HepG2 (cell line): ENCODE measurements around the gene TCF19. TPM values are rescaled to one million over a fixed set of nuclear protein-coding genes. Genes with fewer than 3 reads are reported as not detected.
A peak's percentile ranks its signal among the peaks of the same experiment; 100 is the strongest.

ENCODE experiments used
- ATAC-seq: fragments of 200-7000 bp; cut with Tn5 transposase; 3 replicates; pipeline ENCODE4 v1.9.1; 2020; ENCODE audit warnings: mild to moderate bottlenecking, moderate library complexity
- BruUV-seq: library from RNA; stranded (reverse); fragments of 400-500 nt; replicated peaks from 2 replicates; lab custom pipeline; 2021; lab: Mats Ljungman, UMichigan
- CTCF ChIA-PET: fragments of 300-600 bp; formaldehyde crosslinking; extraction: SDS; loops from one replicate; lab custom pipeline; 2021; ENCODE audit warnings: low total read pairs, inconsistent platforms, low intra/inter-chr PET ratio; lab: Yijun Ruan, JAX
- POLR2A ChIA-PET: fragments of 350-600 bp; sonication (Branson Sonifier 250); formaldehyde crosslinking; loops from one replicate; lab custom pipeline; 2020; ENCODE audit warnings: antibody characterized with exemption, inconsistent platforms; lab: Yijun Ruan, JAX
- DNase-seq: peaks from one replicate; pipeline ENCODE4 v3.0.0-alpha.2; 2015; ENCODE audit warnings: low spot score
- FAIRE-seq: peaks from 3 replicates; lab custom pipeline; 2011; peaks lifted over from hg19 to GRCh38; lab: Jason Lieb, UNC
- H2AFZ ChIP-seq: one replicate; pipeline ENCODE4 v1.6.1; 2011; ENCODE audit warnings: low read length, inconsistent platforms
- H3K27ac ChIP-seq: fragments of 300-600 bp; 3 replicates; pipeline ENCODE4 v1.8.0; 2011; ENCODE audit warnings: mixed run types, mild to moderate bottlenecking, mixed read lengths, low read length, inconsistent platforms; ENCODE audit not compliant: insufficient read depth; ENCODE audit errors: extremely low read length
- H3K27me3 ChIP-seq, 2 experiments: fragments of 200-600 bp in 1 of 2; 2 replicates in 1 of 2; 3 replicates in 1 of 2; pipeline versions ENCODE4 v1.6.0 to v1.8.0; 2011; ENCODE audit warnings: low read length in 2 of 2, mild to moderate bottlenecking in 2 of 2, moderate library complexity in 2 of 2, inconsistent platforms in 1 of 2; ENCODE audit not compliant: insufficient read depth in 2 of 2, control insufficient read depth in 1 of 2
- H3K36me3 ChIP-seq, 2 experiments: fragments of 200-600 bp in 1 of 2; replicated peaks in 1 of 2; 2 replicates in 1 of 2; 3 replicates in 1 of 2; pipeline versions ENCODE4 v1.5.1 to v1.8.0; 2011; ENCODE audit warnings: low read length in 2 of 2, inconsistent platforms in 1 of 2; ENCODE audit not compliant: insufficient read depth in 2 of 2, control insufficient read depth in 1 of 2
- H3K4me1 ChIP-seq: 2 replicates; pipeline ENCODE4 v1.5.1; 2012; ENCODE audit warnings: low read length, inconsistent platforms; ENCODE audit not compliant: insufficient read depth
- H3K4me2 ChIP-seq: 2 replicates; pipeline ENCODE4 v1.6.0; 2011; ENCODE audit warnings: low read depth, low read length, inconsistent platforms
- H3K4me3 ChIP-seq, 3 experiments: fragments of 200-600 bp in 1 of 3; sonication (generic), shearing (Covaris generic) in 1 of 3; replicated peaks in 1 of 3; 2 replicates each; pipeline ENCODE4 v1.5.1; 2011 to 2016; ENCODE audit warnings: low read length in 3 of 3, inconsistent platforms in 2 of 3, low read depth in 2 of 3, mild to moderate bottlenecking in 2 of 3, control low read depth in 1 of 3, mixed read lengths in 1 of 3; ENCODE audit not compliant: insufficient read depth in 1 of 3
- H3K79me2 ChIP-seq: one replicate; pipeline ENCODE4 v1.6.1; 2011; ENCODE audit warnings: low read length, inconsistent platforms; ENCODE audit not compliant: insufficient read depth
- H3K9ac ChIP-seq: 2 replicates; pipeline ENCODE4 v1.6.0; 2011; ENCODE audit warnings: mild to moderate bottlenecking, low read depth, low read length, inconsistent platforms; ENCODE audit not compliant: insufficient read depth
- H3K9me3 ChIP-seq: 2 replicates; pipeline ENCODE4 v1.5.1; 2012; ENCODE audit warnings: mild to moderate bottlenecking, low read length
- H4K20me1 ChIP-seq: 2 replicates; pipeline ENCODE4 v1.6.0; 2011; ENCODE audit warnings: inconsistent platforms, mild to moderate bottlenecking, low read length, moderate library complexity; ENCODE audit not compliant: insufficient read depth
- CAMTA2 ChIP-seq: sonication (generic); formaldehyde crosslinking; IDR thresholded peaks from 2 replicates; pipeline ENCODE4 v1.4.0; 2020; ENCODE audit warnings: mild to moderate bottlenecking, missing genetic modification reagents, borderline replicate concordance
- HES4 ChIP-seq: sonication (generic); formaldehyde crosslinking; IDR thresholded peaks from 2 replicates; pipeline ENCODE4 v1.9.0; 2021; ENCODE audit warnings: mild to moderate bottlenecking, missing genetic modification reagents, borderline replicate concordance
- HNRNPUL1 ChIP-seq: fragments of 200-400 bp; formaldehyde crosslinking; IDR thresholded peaks from 2 replicates; pipeline ENCODE4 v1.6.1; 2017; ENCODE audit warnings: low read depth, mild to moderate bottlenecking, low read length, moderate library complexity
- KDM5A ChIP-seq: fragments of 200-600 bp; sonication (generic); IDR thresholded peaks from 2 replicates; pipeline ENCODE4 v1.7.0; 2018; ENCODE audit warnings: antibody characterized with exemption, mild to moderate bottlenecking, low read length, borderline replicate concordance
- PRDM10 ChIP-seq: sonication (generic); formaldehyde crosslinking; IDR thresholded peaks from 2 replicates; pipeline ENCODE4 v1.4.0; 2020; ENCODE audit warnings: low read depth, missing genetic modification reagents
- SKIL ChIP-seq: sonication (generic); formaldehyde crosslinking; IDR thresholded peaks from 2 replicates; pipeline ENCODE4 v1.8.0; 2022; ENCODE audit warnings: missing genetic modification reagents, mild to moderate bottlenecking, moderate library complexity, borderline replicate concordance
- ZNF12 ChIP-seq: sonication (generic); formaldehyde crosslinking; IDR thresholded peaks from 2 replicates; pipeline ENCODE4 v1.5.0; 2020; ENCODE audit warnings: missing genetic modification reagents
- ZNF232 ChIP-seq: sonication (generic); formaldehyde crosslinking; IDR thresholded peaks from 2 replicates; pipeline ENCODE4 v1.4.0; 2020; ENCODE audit warnings: missing genetic modification reagents, borderline replicate concordance
- WGBS: methylation state at CpG from one replicate; pipeline ENCODE4 v1.1.6; 2017; ENCODE audit warnings: low lambda C conversion rate; 5-methylcytosine and 5-hydroxymethylcytosine counted together
- in situ Hi-C: cut with HindIII; loops from 2 replicates; pipeline ENCODE4 v1.10.0; 2017; ENCODE audit warnings: low pct_unique_long_range_greater_than_20kb; ENCODE audit not compliant: extremely low pct_ligation_motif_present
- intact Hi-C: fragments of 100-400 bp; cut with micrococcal nuclease; formaldehyde crosslinking; loops from one replicate; pipeline ENCODE4 v1.10.0; 2022; ENCODE audit not compliant: unreplicated experiment
- polyA plus RNA-seq, 8 experiments: library from polyadenylated mRNA; depleted of rRNA in 3 of 8; stranded (reverse) in 7 of 8; unstranded in 1 of 8; fragments of >200 nt; fragmentation: Illumina TruSeq in 4 of 8; extraction: Trizol in 4 of 8; gene quantifications; 2 replicates each; pipeline versions ENCODE4 v1.2.1 to v1.2.3, GENCODE V29; 2011 to 2016; ENCODE audit warnings: low read depth in 4 of 8, missing spikeins in 1 of 8, mixed read lengths in 1 of 8; ENCODE audit not compliant: insufficient read depth in 1 of 8
- total RNA-seq, 5 experiments: library from RNA; depleted of rRNA; stranded (reverse); fragments of >200 nt; fragmentation: Illumina TruSeq; extraction: Trizol; gene quantifications; 2 replicates each; pipeline ENCODE4 v1.2.3, GENCODE V29; 2016; ENCODE audit warnings: low read depth in 1 of 5

Gene TCF19
- total and polyA plus RNA-seq, 2 of the 13 experiments (the other 11 are each of a cell fraction or from before 2014, with no cell fraction given) = 4.9 to 22.2 TPM

- Histone ChIP-seq H3K79me2 (peaks cover 7% of the 10 kb centered on the region), H4K20me1 (no peaks in the 10 kb centered on the region), H3K4me3 (no peak overlapping the region), H3K9me3 (no peaks in the 10 kb centered on the region), H3K27me3 (no peaks in the 10 kb centered on the region; a peak in 1 of 5 replicates), H3K4me2 (peak overlapping the region; percentile 4; the same call in 1 of the 2 replicates), H3K9ac (no peak overlapping the region), H3K27ac (peak overlapping the region; percentile 1), H3K36me3 (no peaks in the 10 kb centered on the region), H2AFZ (no peak overlapping the region), H3K4me1 (peaks cover 29% of the 10 kb centered on the region)
- BruUV-seq = no TSS peak
- 61% methylated on average over 6 of the region's 6 CpGs for WGBS
- TF ChIP-seq ZNF232 = no peak
- TF ChIP-seq CAMTA2 (CRISPR knock-in tag) = no peak
- no peak for TF ChIP-seq HNRNPUL1
- no peak for TF ChIP-seq HES4 (CRISPR knock-in tag)
- no peak for TF ChIP-seq KDM5A
- TF ChIP-seq PRDM10 = peak; percentile 80
- TF ChIP-seq ZNF12 = no peak
- no peak for TF ChIP-seq SKIL (CRISPR knock-in tag)
- POLR2A ChIA-PET = interaction anchor here (0.8 kb wide), 1 partner anchor 173 kb away, joined by 3 read pairs; no protein-coding TSS in a partner anchor
- DNase-seq (no peak), FAIRE-seq (no peak), ATAC-seq (no peak)
- CTCF ChIA-PET = interaction anchor here (3.2 to 3.5 kb wide), 2 partner anchors 57 to 173 kb away, joined by 14 to 110 read pairs; partner anchors contain the start of gene PSORS1C2
- intact Hi-C loops = no loop called here
- in situ Hi-C loops = loop anchor here (5.0 kb wide), 2 partner anchors 57 to 173 kb away; partner anchors contain the start of gene PSORS1C2
These were observed 35.9 kb downstream of the TCF19 start for GRCh38 chr6:31194061-31194834.
